Measurements from ENCODE around the gene CD44.

- TF ChIP-seq CTCF (IDR thresholded peaks at IDR 0.05) (no peak), POLR2A (IDR thresholded peaks at IDR 0.05) (no peak)
Observed at GRCh38 chr11:35197292-35197691, 58.3 kb downstream of the CD44 start.

Data from heart left ventricle (tissue), 13 donors.